Hematopoietic multipotent progenitor cell treated with erythropoietin and hydrocortisone succinate and interleukin-3 and kit ligand, for 8 days (in vitro differentiated cells): ENCODE data around the gene GNG7.
"Not testable (repeated sequence)": the region's sequence is repeated elsewhere in the genome, so short reads cannot be mapped to it uniquely, and the experiment has no call there.

Experiments
- DNase-seq: peaks from one replicate; pipeline ENCODE4 v3.0.0-alpha.2; 2015

The GNG7 gene

GRCh38 chr19:2591537-2592291 lies 110.8 kb downstream of the GNG7 start:
- DNase-seq, result no peak

- DNase-seq, result no peak
These were observed 111.7 kb downstream of the GNG7 start for GRCh38 chr19:2590630-2591399.

GRCh38 chr19:2589441-2589840 lies 113.1 kb downstream of the GNG7 start:
- DNase-seq, result no peak

- no peak for DNase-seq
These were observed 114.3 kb downstream of the GNG7 start for GRCh38 chr19:2588081-2588777.

- DNase-seq, result no peak
These were observed 115.3 kb downstream of the GNG7 start for GRCh38 chr19:2587001-2587719.

- DNase-seq, result no peak
These were observed 116.3 kb downstream of the GNG7 start for GRCh38 chr19:2586196-2586595.

GRCh38 chr19:2584002-2584401 lies 118.5 kb downstream of the GNG7 start:
- DNase-seq, result no peak

GRCh38 chr19:2582984-2583956 lies 119.2 kb downstream of the GNG7 start:
- DNase-seq, result no peak

GRCh38 chr19:2580396-2580795 lies 122.1 kb downstream of the GNG7 start:
- DNase-seq, result not testable (repeated sequence)

- no peak for DNase-seq
These were observed 122.7 kb downstream of the GNG7 start for GRCh38 chr19:2579678-2580280.

GRCh38 chr19:2578901-2579677 lies 123.4 kb downstream of the GNG7 start:
- DNase-seq, result peak; percentile 26

- no peak for DNase-seq
These were observed 124.1 kb downstream of the GNG7 start for GRCh38 chr19:2578391-2578890.

- DNase-seq, result no peak
These were observed 124.7 kb downstream of the GNG7 start for GRCh38 chr19:2577722-2578335.

- no peak for DNase-seq
These were observed 126.6 kb downstream of the GNG7 start for GRCh38 chr19:2575734-2576481.

- DNase-seq, result no peak
These were observed 127.4 kb downstream of the GNG7 start for GRCh38 chr19:2574971-2575630.

GRCh38 chr19:2574478-2574931 lies 128.0 kb downstream of the GNG7 start:
- peak; percentile 14 for DNase-seq

- no peak for DNase-seq
These were observed 128.6 kb downstream of the GNG7 start for GRCh38 chr19:2573916-2574315.

GRCh38 chr19:2572152-2572551 lies 130.3 kb downstream of the GNG7 start:
- not testable (repeated sequence) for DNase-seq
